Measurements from ENCODE around the gene FDXACB1.

GRCh38 chr11:111925953-111926352 is 47.0 kb upstream of the FDXACB1 start:
- TF ChIP-seq CTCF (IDR thresholded peaks at IDR 0.05) (no peak), POLR2A (IDR thresholded peaks at IDR 0.05) (no peak), EP300 (IDR thresholded peaks at IDR 0.05) (no peak)
